Tibial nerve (tissue), 4 donors: ENCODE data around the gene SEZ6. TPM values are rescaled to one million over a fixed set of nuclear protein-coding genes. Genes with fewer than 3 reads are reported as not detected.

Source experiments
- DNase-seq, 2 donors: peaks; one replicate each; pipeline ENCODE4 v3.0.0-alpha.2; 2019; ENCODE audit warnings: low spot score in 2 of 2
- H3K27ac ChIP-seq, 4 donors: fragments of 200-600 bp; sonication (generic) in 3 of 4; one replicate each; pipeline ENCODE4 v1.5.1; 2017 to 2019; ENCODE audit warnings: mild to moderate bottlenecking in 1 of 4
- H3K27me3 ChIP-seq, 2 donors: fragments of 200-600 bp; sonication (generic) in 1 of 2; one replicate each; pipeline versions ENCODE4 v1.5.1 to v1.6.0; 2017 to 2019
- H3K36me3 ChIP-seq, 3 donors: fragments of 200-600 bp; sonication (generic); one replicate each; pipeline ENCODE4 v1.5.1; 2018 to 2019
- H3K4me1 ChIP-seq, 4 donors: fragments of 200-600 bp; sonication (generic) in 3 of 4; one replicate each; pipeline ENCODE4 v1.5.1; 2017 to 2019
- H3K4me3 ChIP-seq, 4 donors: fragments of 200-600 bp; sonication (generic) in 3 of 4; one replicate each; pipeline ENCODE4 v1.5.1; 2017 to 2019; ENCODE audit warnings: mild to moderate bottlenecking in 1 of 4, moderate library complexity in 1 of 4
- H3K9me3 ChIP-seq, 4 donors: fragments of 200-600 bp; sonication (generic) in 3 of 4; one replicate each; pipeline ENCODE4 v1.5.1; 2017 to 2019
- CTCF ChIP-seq, 5 experiments: fragments of 200-600 bp in 3 of 5; fragments of 450-650 bp in 2 of 5; sonication (generic) in 3 of 5; IDR thresholded peaks; one replicate each; pipeline ENCODE4 v1.5.1; 2016 to 2019; ENCODE audit warnings: antibody characterized with exemption in 5 of 5, mild to moderate bottlenecking in 3 of 5, moderate library complexity in 2 of 5
- EP300 ChIP-seq, 2 donors: sonication (generic); formaldehyde crosslinking; IDR thresholded peaks; one replicate each; pipeline ENCODE4 v1.6.1; 2017; ENCODE audit warnings: antibody characterized with exemption in 2 of 2, mild to moderate bottlenecking in 1 of 2
- POLR2A ChIP-seq, 2 donors: fragments of 450-650 bp; IDR thresholded peaks; one replicate each; pipeline ENCODE4 v1.6.1; 2017; ENCODE audit warnings: antibody characterized with exemption in 2 of 2, mild to moderate bottlenecking in 2 of 2, moderate library complexity in 2 of 2
- WGBS, 2 donors: methylation state at CpG; one replicate each; pipeline ENCODE4 v1.1.5; 2018; 5-methylcytosine and 5-hydroxymethylcytosine counted together
- total RNA-seq, 4 donors: library from RNA; depleted of rRNA; stranded (reverse); fragments of >200 nt; gene quantifications; one replicate each; pipeline ENCODE4 v1.1.0, GENCODE V29; 2016

The SEZ6 gene
- total RNA-seq, 4 donors from 2014 or later, result not detected

- TF ChIP-seq EP300 (IDR thresholded peaks at IDR 0.05), result no peak
- no peak for TF ChIP-seq CTCF (IDR thresholded peaks at IDR 0.05)
- no peak for TF ChIP-seq POLR2A (IDR thresholded peaks at IDR 0.05)
- 66 to 73% methylated on average over 7 to 8 of the region's 8 CpGs for WGBS, 2 donors
- no peak for DNase-seq
- Histone ChIP-seq H3K27me3 (peaks cover 0 to 20% of the 10 kb centered on the region in 2 donors), H3K36me3 (no peaks in the 10 kb centered on the region), H3K4me3 (no peak overlapping the region), H3K27ac (no peak overlapping the region), H3K4me1 (peaks cover 0 to 14% (median 0%) of the 10 kb centered on the region in 4 donors), H3K9me3 (no peaks in the 10 kb centered on the region)
Observed at GRCh38 chr17:28963841-28964240, 42.0 kb downstream of the SEZ6 start.

DNA sequence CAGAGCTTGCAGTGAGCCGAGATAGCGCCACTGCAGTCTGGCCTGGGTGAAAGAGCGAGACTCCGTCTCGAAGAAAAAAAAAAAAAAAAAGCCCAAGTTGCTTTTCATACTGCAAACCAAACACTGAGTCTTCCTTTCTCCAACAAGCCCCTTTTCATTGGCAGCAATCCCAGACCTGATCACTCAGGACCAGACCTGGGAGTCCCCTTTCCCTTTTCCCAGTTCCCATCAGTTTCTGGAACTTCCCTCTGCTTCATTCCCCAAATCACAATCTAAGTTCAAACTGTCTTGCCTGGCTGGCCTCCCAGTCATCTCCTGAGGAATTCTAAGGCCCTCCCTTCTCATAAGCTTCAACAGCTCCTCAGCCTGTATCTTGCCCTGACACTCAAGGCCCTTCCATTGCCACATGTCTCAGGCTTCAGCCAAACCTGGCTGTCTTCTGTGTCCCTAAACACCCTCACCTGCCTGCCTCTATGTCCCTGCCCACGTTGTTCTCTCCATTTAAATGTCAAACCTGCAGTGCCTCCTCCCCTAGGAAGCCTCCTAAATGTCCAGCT is 42.7 kb downstream of the SEZ6 start:
- Histone ChIP-seq H3K4me1 (peaks cover 0 to 10% (median 0%) of the 10 kb centered on the region in 4 donors), H3K27ac (no peak overlapping the region), H3K4me3 (no peak overlapping the region), H3K9me3 (no peaks in the 10 kb centered on the region), H3K36me3 (no peaks in the 10 kb centered on the region), H3K27me3 (peaks cover 0 to 20% of the 10 kb centered on the region in 2 donors)
- no peak for DNase-seq
- WGBS, 2 donors, result 37 to 49% methylated on average over 6 of the region's 6 CpGs
- TF ChIP-seq CTCF (IDR thresholded peaks at IDR 0.05), result no peak
- TF ChIP-seq POLR2A (IDR thresholded peaks at IDR 0.05), result no peak
- no peak for TF ChIP-seq EP300 (IDR thresholded peaks at IDR 0.05)

DNA sequence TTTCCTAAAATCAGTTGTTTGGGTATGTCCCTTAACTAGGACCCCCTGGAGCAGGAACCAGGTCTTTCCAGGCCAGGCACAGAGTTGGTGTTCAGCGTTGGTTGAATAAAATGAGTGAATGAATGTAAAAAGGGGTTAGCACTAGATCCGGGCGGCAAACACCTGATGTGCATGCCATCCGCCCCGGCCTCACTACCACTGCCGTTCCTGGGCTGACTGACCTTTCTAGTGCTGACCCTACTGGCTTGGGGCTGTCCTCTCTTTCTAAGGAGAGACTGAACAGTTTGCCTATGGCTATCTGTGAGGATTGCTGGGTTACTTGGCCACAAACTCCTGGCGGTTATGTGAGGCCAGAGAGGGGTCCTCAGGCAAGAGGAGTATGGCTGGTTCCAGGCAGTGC is 44.4 kb downstream of the SEZ6 start:
- no peaks in the 10 kb centered on the region for H3K9me3 ChIP-seq
- TF ChIP-seq EP300 (IDR thresholded peaks at IDR 0.05) (no peak), CTCF (IDR thresholded peaks at IDR 0.05) (no peak), POLR2A (IDR thresholded peaks at IDR 0.05) (no peak)
- H3K27me3 ChIP-seq, result peaks cover 0 to 20% of the 10 kb centered on the region in 2 donors
- H3K4me1 ChIP-seq, result peaks cover 0 to 4% (median 0%) of the 10 kb centered on the region in 4 donors
- H3K4me3 ChIP-seq, result no peak overlapping the region
- H3K27ac ChIP-seq, result no peak overlapping the region
- DNase-seq, result no peak
- 78 to 79% methylated on average over 7 of the region's 7 CpGs for WGBS, 2 donors
- no peaks in the 10 kb centered on the region for H3K36me3 ChIP-seq

DNA sequence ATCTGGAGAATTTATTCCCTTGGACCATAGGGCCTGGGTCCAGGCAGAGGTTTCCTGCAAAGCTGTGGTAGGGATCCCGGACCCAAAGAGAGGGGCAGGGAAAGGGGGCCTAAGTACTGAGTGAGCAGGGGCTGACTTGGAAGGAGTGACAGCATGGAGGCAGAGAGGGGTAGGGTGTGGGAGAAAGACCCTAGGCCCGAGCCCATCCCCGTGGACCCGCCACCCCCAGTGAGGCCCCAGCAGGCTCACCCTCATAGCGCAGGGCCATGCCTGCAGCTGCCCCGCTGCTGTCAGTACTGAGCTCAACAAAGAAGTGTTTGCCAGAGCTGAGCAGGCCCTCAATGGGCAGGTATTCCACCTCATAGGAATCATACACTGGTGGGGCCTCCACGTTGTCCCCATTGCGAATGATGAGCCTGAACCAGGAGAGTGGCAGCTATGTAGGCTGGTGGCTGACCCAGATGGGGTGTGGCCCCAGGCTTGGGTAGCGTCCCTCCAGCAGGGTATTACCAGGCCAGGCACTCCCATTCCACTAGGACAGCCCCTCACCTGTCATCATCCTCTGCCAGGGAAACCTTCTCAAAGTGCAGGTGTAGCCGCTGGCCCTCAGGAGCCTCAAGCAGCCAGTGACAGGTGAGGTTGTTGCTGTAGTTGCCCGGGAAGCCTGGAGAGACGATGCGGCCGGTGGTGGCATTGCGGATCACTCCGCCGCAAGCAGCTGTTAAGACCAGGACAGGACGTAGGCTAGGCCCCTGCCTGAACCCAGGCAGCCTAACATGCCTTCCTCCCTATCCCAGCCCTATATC is 45.4 kb downstream of the SEZ6 start:
- Histone ChIP-seq H3K9me3 (no peaks in the 10 kb centered on the region), H3K36me3 (no peaks in the 10 kb centered on the region), H3K4me1 (peaks cover 0 to under 1% (median 0%) of the 10 kb centered on the region in 4 donors), H3K27ac (no peak overlapping the region), H3K27me3 (peaks cover 0 to 20% of the 10 kb centered on the region in 2 donors), H3K4me3 (no peak overlapping the region)
- TF ChIP-seq EP300 (IDR thresholded peaks at IDR 0.05), result no peak
- WGBS, 2 donors, result 91 to 93% methylated on average over 6 to 18 of the region's 18 CpGs
- DNase-seq, result no peak

GRCh38 chr17:28959471-28959871 is 46.4 kb downstream of the SEZ6 start:
- H3K4me3 ChIP-seq, result no peak overlapping the region
- no peaks in the 10 kb centered on the region for H3K36me3 ChIP-seq
- no peak for TF ChIP-seq POLR2A (IDR thresholded peaks at IDR 0.05)
- no peak for TF ChIP-seq EP300 (IDR thresholded peaks at IDR 0.05)
- TF ChIP-seq CTCF (IDR thresholded peaks at IDR 0.05), result no peak
- no peak for DNase-seq
- no peaks in the 10 kb centered on the region for H3K4me1 ChIP-seq
- no peaks in the 10 kb centered on the region for H3K9me3 ChIP-seq
- WGBS, 2 donors, result 65 to 76% methylated on average over 7 to 8 of the region's 9 CpGs
- H3K27me3 ChIP-seq, result peaks cover 0 to 13% of the 10 kb centered on the region in 2 donors
- H3K27ac ChIP-seq, result no peak overlapping the region
